ENCODE measurements around the gene RBFOX2. TPM values are rescaled to one million over a fixed set of nuclear protein-coding genes. Genes with fewer than 3 reads are reported as not detected.

Gene RBFOX2
- polyA plus RNA-seq, 1 of the 3 experiments (the other 2 are of a cell fraction), result 115 TPM

DNA sequence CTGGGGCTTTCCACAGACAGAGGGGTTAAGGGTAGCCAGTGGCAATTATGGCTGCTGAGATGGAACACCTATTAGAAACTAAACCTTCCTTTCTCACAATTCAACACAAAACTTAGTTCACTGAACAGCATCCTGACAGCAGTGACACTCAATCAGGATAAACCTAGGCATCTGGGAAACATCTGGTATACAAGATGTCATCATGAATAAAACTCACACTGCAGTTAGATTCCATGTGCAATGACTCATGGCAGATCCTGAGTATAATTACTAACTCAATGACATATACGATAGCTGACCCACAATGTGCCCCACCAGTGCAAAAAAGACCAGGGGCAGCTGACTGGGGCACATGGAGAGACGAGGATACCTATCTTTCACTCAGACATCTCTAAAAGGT is 17.7 kb downstream of the RBFOX2 start (continued):
- TF ChIP-seq SMC3 (IDR thresholded peaks at IDR 0.05; ENCODE audit: low read depth, low read length), result no peak
- peak; percentile 78 for TF ChIP-seq NFIC (IDR thresholded peaks at IDR 0.05; ENCODE audit: borderline replicate concordance)
- TF ChIP-seq GABPA (IDR thresholded peaks at IDR 0.05; ENCODE audit: low read depth), result no peak
- TF ChIP-seq RCOR1 (IDR thresholded peaks at IDR 0.05; ENCODE audit: low read length), result peak; percentile 94
- peak; percentile 78 for TF ChIP-seq FOXM1 (IDR thresholded peaks at IDR 0.05; ENCODE audit: low read depth)
- peak; percentile 80 for TF ChIP-seq CHD2 (IDR thresholded peaks at IDR 0.05; ENCODE audit: low read length, partially characterized antibody)
- no peak for TF ChIP-seq RFX5 (IDR thresholded peaks at IDR 0.05; ENCODE audit: low read length)
- TF ChIP-seq RAD21 (IDR thresholded peaks at IDR 0.05; ENCODE audit: low read length), result peak; percentile 19; the same call in 1 of the 2 replicates
- TF ChIP-seq, protein P1, sequence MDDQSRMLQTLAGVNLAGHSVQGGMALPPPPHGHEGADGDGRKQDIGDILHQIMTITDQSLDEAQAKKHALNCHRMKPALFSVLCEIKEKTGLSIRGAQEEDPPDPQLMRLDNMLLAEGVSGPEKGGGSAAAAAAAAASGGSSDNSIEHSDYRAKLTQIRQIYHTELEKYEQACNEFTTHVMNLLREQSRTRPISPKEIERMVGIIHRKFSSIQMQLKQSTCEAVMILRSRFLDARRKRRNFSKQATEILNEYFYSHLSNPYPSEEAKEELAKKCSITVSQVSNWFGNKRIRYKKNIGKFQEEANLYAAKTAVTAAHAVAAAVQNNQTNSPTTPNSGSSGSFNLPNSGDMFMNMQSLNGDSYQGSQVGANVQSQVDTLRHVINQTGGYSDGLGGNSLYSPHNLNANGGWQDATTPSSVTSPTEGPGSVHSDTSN (IDR thresholded peaks at IDR 0.05), result peak; percentile 99
- TF ChIP-seq, protein P2, sequence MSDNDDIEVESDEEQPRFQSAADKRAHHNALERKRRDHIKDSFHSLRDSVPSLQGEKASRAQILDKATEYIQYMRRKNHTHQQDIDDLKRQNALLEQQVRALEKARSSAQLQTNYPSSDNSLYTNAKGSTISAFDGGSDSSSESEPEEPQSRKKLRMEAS (IDR thresholded peaks at IDR 0.05; ENCODE audit: low read depth), result peak; percentile 83

DNA sequence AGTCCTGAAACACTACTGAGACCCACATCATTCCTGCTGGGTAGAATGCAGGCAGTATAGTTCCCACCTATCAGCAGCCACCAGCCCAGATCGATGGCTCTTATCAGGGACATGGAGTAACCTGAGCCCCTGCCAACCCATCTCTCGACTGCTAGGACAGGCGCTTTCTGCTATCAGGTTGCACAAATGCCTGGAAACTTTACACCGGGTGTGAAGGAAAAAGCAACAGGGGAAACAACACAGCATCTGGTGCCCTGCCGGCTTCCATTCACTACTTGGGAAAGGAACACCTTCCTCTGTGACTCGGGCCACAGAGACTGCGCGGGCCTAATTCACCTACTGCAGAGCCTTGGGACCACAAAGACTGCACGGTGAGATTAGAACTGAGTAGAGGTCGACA is 18.5 kb downstream of the RBFOX2 start:
- Histone ChIP-seq H3K27ac (ENCODE audit: low read depth in 2 of 2, low read length in 1 of 2) (peak overlapping the region; percentile 72 to 96), H3K9ac (no peak overlapping the region), H3F3A (replicated peaks; ENCODE audit: insufficient read depth) (peaks cover 5% of the 10 kb centered on the region), H3K36me3 (replicated peaks in 1 of 2; ENCODE audit: control insufficient read depth in 1 of 2, insufficient read depth in 2 of 2, low read length in 1 of 2) (no peaks in the 10 kb centered on the region), H3K4me2 (peak overlapping the region; percentile 47; the same call in 1 of the 2 replicates), H3K9me2 (no peaks in the 10 kb centered on the region), H2AFZ (ENCODE audit: low read depth) (no peak overlapping the region), H3K9me3 (no peaks in the 10 kb centered on the region), H3K4me1 (ENCODE audit: control insufficient read depth in 1 of 2, insufficient read depth in 2 of 2, low read depth in 1 of 2, low read length in 1 of 2) (peaks cover 46 to 49% of the 10 kb centered on the region in 2 experiments), H4K20me1 (ENCODE audit: insufficient read depth) (peaks cover 64% of the 10 kb centered on the region), H3K27me3 (ENCODE audit: insufficient read depth) (no peaks in the 10 kb centered on the region), H3K79me2 (ENCODE audit: insufficient read depth) (peaks cover 100% of the 10 kb centered on the region), H3K4me3 (ENCODE audit: low read depth in 2 of 2, low read length in 1 of 2) (no peak overlapping the region)
- WGBS (ENCODE audit: low lambda C conversion rate), result 44% methylated on average over 7 of the region's 10 CpGs
- DNase-seq, result no peak
- ChIA-PET POLR2A (no interaction called here), CTCF (interaction anchor here (10.3 kb wide), 1 partner anchor 57 kb away, joined by 110 read pairs; no protein-coding TSS in a partner anchor)
- TF ChIP-seq MEF2A (IDR thresholded peaks at IDR 0.05; ENCODE audit: borderline replicate concordance, low read depth) (no peak), GABPA (IDR thresholded peaks at IDR 0.05; ENCODE audit: low read depth) (no peak), FOSL2 (IDR thresholded peaks at IDR 0.05; ENCODE audit: borderline replicate concordance, low read depth) (no peak), POLR2AphosphoS5 (IDR thresholded peaks at IDR 0.05; ENCODE audit: low read depth, low read length) (no peak), ELF1 (IDR thresholded peaks at IDR 0.05) (no peak), YY1 (IDR thresholded peaks at IDR 0.05; ENCODE audit: low read depth) (no peak), GATA2 (CRISPR knock-in tag; IDR thresholded peaks at IDR 0.05) (peak; percentile 52; the same call in 1 of the 2 replicates), MXI1 (IDR thresholded peaks at IDR 0.05; ENCODE audit: low read depth, low read length) (no peak), RFX5 (IDR thresholded peaks at IDR 0.05; ENCODE audit: low read length) (no peak), SIN3A (IDR thresholded peaks at IDR 0.05; ENCODE audit: borderline replicate concordance, low read depth, low read length) (no peak), EP300 (IDR thresholded peaks at IDR 0.05; ENCODE audit: borderline replicate concordance in 1 of 2, low read depth in 1 of 2, low read length in 1 of 2) (no peak), FOXM1 (IDR thresholded peaks at IDR 0.05; ENCODE audit: low read depth) (no peak), RCOR1 (IDR thresholded peaks at IDR 0.05; ENCODE audit: low read length) (no peak), JUND (IDR thresholded peaks at IDR 0.05) (no peak), FOXJ3 (CRISPR knock-in tag; IDR thresholded peaks at IDR 0.05) (no peak), EZH2phosphoT487 (IDR thresholded peaks at IDR 0.05; ENCODE audit: borderline replicate concordance, low read depth) (no peak), TAF1 (IDR thresholded peaks at IDR 0.05; ENCODE audit: borderline replicate concordance, low read depth, low read length) (no peak), TCF12 (IDR thresholded peaks at IDR 0.05) (peak; percentile 52; the same call in 1 of the 2 replicates), SMC3 (IDR thresholded peaks at IDR 0.05; ENCODE audit: low read depth, low read length) (no peak), CHD2 (IDR thresholded peaks at IDR 0.05; ENCODE audit: low read length, partially characterized antibody) (no peak)
- TF ChIP-seq, protein P2 (IDR thresholded peaks at IDR 0.05; ENCODE audit: low read depth), result no peak
- TF ChIP-seq, protein P3, sequence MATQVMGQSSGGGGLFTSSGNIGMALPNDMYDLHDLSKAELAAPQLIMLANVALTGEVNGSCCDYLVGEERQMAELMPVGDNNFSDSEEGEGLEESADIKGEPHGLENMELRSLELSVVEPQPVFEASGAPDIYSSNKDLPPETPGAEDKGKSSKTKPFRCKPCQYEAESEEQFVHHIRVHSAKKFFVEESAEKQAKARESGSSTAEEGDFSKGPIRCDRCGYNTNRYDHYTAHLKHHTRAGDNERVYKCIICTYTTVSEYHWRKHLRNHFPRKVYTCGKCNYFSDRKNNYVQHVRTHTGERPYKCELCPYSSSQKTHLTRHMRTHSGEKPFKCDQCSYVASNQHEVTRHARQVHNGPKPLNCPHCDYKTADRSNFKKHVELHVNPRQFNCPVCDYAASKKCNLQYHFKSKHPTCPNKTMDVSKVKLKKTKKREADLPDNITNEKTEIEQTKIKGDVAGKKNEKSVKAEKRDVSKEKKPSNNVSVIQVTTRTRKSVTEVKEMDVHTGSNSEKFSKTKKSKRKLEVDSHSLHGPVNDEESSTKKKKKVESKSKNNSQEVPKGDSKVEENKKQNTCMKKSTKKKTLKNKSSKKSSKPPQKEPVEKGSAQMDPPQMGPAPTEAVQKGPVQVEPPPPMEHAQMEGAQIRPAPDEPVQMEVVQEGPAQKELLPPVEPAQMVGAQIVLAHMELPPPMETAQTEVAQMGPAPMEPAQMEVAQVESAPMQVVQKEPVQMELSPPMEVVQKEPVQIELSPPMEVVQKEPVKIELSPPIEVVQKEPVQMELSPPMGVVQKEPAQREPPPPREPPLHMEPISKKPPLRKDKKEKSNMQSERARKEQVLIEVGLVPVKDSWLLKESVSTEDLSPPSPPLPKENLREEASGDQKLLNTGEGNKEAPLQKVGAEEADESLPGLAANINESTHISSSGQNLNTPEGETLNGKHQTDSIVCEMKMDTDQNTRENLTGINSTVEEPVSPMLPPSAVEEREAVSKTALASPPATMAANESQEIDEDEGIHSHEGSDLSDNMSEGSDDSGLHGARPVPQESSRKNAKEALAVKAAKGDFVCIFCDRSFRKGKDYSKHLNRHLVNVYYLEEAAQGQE (IDR thresholded peaks at IDR 0.05; ENCODE audit: low read depth, low read length), result no peak
- TF ChIP-seq, protein P1 (IDR thresholded peaks at IDR 0.05), result peak; percentile 6; the same call in 1 of the 2 replicates
